HL-60 (cell line): ENCODE measurements around the gene FUT2.
"Not testable (repeated sequence)": the region's sequence is repeated elsewhere in the genome, so short reads cannot be mapped to it uniquely, and the experiment has no call there.

Experiments used
- DNase-seq, 2 experiments: peaks; one replicate each; pipeline ENCODE4 v3.0.0-alpha.2; 2010 to 2020; ENCODE audit warnings: low read depth in 1 of 2, low spot score in 1 of 2
- H3K27ac ChIP-seq: fragments of 250-450 bp; sonication (Bioruptor Pico); replicated peaks from 2 replicates; pipeline ENCODE4 v1.5.1; 2020; ENCODE audit warnings: mild to moderate bottlenecking, moderate library complexity
- H3K27me3 ChIP-seq: fragments of 250-450 bp; sonication (Bioruptor Pico); 2 replicates; pipeline ENCODE4 v1.5.1; 2021; ENCODE audit warnings: mild to moderate bottlenecking, moderate library complexity; ENCODE audit not compliant: insufficient read depth, poor library complexity, severe bottlenecking
- H3K4me3 ChIP-seq: replicated peaks from 2 replicates; pipeline ENCODE4 v1.5.1; 2011; ENCODE audit warnings: mild to moderate bottlenecking, control low read depth, low read length; ENCODE audit not compliant: insufficient read depth
- CTCF ChIP-seq: IDR thresholded peaks from one replicate; pipeline ENCODE4 v1.5.1; 2011; ENCODE audit warnings: low read length, control low read depth, inconsistent platforms; ENCODE audit not compliant: insufficient read depth
- GABPA ChIP-seq: IDR thresholded peaks from 2 replicates; pipeline ENCODE4 v1.6.1; 2012; ENCODE audit warnings: low read depth
- POLR2AphosphoS5 ChIP-seq: IDR thresholded peaks from 2 replicates; pipeline ENCODE4 v1.6.1; 2012; ENCODE audit warnings: low read depth
- REST ChIP-seq: IDR thresholded peaks from 2 replicates; pipeline ENCODE4 v1.6.1; 2012; ENCODE audit warnings: low read depth; ENCODE audit not compliant: insufficient replicate concordance
- SPI1 ChIP-seq: IDR thresholded peaks from 2 replicates; pipeline ENCODE4 v1.6.1; 2012; ENCODE audit warnings: low read depth, mild to moderate bottlenecking, borderline replicate concordance

The FUT2 gene

GRCh38 chr19:48687776-48688175 is 8.0 kb upstream of the FUT2 start:
- no peak for TF ChIP-seq GABPA
- no peak for TF ChIP-seq REST
- no peak for TF ChIP-seq SPI1
- TF ChIP-seq CTCF: no peak
- no peak for TF ChIP-seq POLR2AphosphoS5
- no peaks in the 10 kb centered on the region for H3K27me3 ChIP-seq
- H3K4me3 ChIP-seq: no peak overlapping the region
- H3K27ac ChIP-seq: no peak overlapping the region
- DNase-seq: no peak

- H3K27ac ChIP-seq: no peak overlapping the region
- TF ChIP-seq GABPA: no peak
- no peak for TF ChIP-seq POLR2AphosphoS5
- TF ChIP-seq SPI1: no peak
- TF ChIP-seq REST: no peak
- TF ChIP-seq CTCF: no peak
These were observed 6.3 kb upstream of the FUT2 start for GRCh38 chr19:48689449-48689848.

GRCh38 chr19:48693629-48694028 is 2.1 kb upstream of the FUT2 start:
- not testable (repeated sequence) for H3K27ac ChIP-seq, DNase-seq, H3K4me3 ChIP-seq
- H3K27me3 ChIP-seq: peaks cover 12% of the 10 kb centered on the region

More at GRCh38 chr19:48689449-48689848, 6.3 kb upstream of the FUT2 start:
- no peak for DNase-seq
- no peak overlapping the region for H3K4me3 ChIP-seq
- H3K27me3 ChIP-seq: no peaks in the 10 kb centered on the region

GRCh38 chr19:48696353-48697010 is 711 bp downstream of the FUT2 start:
- no peak for DNase-seq
- no peak overlapping the region for H3K27ac ChIP-seq
- no peak overlapping the region for H3K4me3 ChIP-seq
- no peak for TF ChIP-seq POLR2AphosphoS5
- TF ChIP-seq CTCF: no peak
- no peak for TF ChIP-seq GABPA
- no peak for TF ChIP-seq SPI1
- no peak for TF ChIP-seq REST
- H3K27me3 ChIP-seq: peaks cover 12% of the 10 kb centered on the region
